Caki2 (cell line): ENCODE data around the gene ERCC4. TPM values are rescaled to one million over a fixed set of nuclear protein-coding genes. Genes with fewer than 3 reads are reported as not detected.

ENCODE experiments used
- DNase-seq: peaks from one replicate; pipeline ENCODE4 v3.0.0-alpha.2; 2015; ENCODE audit warnings: low read depth
- in situ Hi-C: cut with HindIII; loops from 2 replicates; pipeline ENCODE4 v1.10.0; 2016; ENCODE audit warnings: low sequenced_read_pairs, low pct_unique_long_range_greater_than_20kb, mixed read lengths
- total RNA-seq: library from RNA; depleted of rRNA; stranded (reverse); fragments of >200 nt; shearing (Covaris generic); gene quantifications from 2 replicates; pipeline ENCODE4 v1.2.3, GENCODE V29; 2014; ENCODE audit warnings: low replicate concordance

The ERCC4 gene
- total RNA-seq, 1 experiment from 2014 or later: 4.9 TPM

DNA sequence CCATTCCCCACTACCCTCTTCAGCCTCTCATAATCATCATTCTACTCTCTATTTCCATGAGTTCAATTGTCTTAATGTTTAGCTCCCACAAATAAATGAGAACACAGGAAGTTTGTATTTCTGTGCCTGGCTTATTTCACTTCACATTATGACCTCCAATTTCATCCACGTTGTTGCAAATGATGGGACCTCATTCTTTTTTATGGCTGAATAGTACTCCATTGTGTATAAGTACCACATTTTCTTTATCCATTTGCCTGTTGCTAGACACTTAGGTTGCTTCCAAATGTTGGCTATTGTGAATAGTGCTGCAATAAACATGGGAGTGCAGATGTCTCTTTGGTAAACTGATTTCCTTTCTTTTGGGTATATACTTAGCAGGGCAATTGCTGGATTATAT lies 42.3 kb downstream of the ERCC4 start:
- DNase-seq: no peak
- in situ Hi-C loops: no loop called here

DNA sequence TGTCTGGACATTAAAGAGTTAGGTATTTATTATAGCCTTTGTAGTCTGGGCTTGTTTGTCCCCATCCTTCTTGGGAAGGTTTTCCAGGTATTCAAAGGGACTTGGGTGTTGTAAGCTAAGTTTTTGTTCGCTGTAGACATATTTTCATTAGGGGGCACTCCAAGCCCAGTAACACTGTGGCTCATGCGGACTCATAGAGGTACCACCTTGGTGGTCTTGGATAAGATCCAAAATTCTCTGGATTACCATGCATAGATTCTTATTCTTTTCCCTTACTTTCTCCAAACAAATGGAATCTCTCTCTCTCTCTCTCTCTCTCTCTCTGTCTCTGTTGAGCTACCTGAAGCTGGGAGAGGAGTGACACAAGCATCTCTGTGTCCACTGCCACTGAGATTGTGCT lies 48.9 kb downstream of the ERCC4 start:
- in situ Hi-C loops: no loop called here
- no peak for DNase-seq

DNA sequence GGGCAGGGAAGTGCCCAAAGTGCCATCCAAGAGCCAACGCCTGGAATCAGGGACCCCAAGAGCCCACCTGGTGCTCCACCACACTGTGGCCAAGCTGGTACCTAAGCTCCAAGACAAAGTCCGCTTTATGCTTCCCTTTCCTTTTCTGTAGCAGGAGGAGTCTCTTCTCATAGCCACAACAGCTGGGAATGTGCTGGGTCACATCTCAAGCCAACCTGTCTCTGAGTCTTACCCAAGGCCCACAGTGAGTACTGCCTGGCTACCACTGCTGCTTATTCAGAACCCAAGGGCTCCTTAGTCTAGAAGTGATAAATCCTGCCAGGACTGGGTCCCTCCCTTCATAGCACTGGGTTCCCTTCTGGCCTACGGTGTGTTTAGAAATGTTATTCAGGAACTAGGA lies 49.8 kb downstream of the ERCC4 start:
- DNase-seq: no peak
- in situ Hi-C loops: no loop called here

DNA sequence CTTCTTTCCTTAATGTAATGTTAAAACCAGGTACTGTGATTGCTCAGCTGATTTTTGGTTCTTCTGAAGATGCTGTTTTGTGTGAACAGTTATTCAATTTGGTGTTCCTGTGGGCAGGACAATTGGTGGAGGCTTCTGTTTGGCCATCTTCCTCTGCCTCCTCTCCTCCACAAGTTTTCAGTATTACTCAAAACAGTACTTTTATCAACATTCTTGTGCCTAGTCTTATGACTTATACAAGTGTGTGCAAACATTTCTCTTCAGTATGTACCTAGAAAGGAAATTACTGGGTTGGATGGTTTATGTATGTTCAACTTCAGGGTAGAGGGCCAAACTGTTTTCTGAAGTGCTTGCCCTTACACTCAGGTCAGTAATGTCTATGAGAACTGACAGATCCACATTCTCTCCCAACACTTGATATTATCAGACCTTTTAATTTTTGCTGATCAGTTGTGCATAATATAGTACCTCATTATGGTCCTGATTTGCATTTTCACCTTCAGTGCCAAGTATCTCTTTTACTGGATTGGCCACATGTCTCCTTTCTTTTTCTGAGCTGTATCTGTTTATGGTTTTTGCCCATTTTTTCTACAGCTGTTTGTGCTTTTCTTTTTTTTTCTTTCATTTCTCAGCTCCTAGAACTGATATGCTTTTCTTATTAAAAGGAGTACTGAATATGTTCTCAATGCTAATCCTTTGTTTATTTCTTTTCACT lies 50.9 kb downstream of the ERCC4 start:
- in situ Hi-C loops: no loop called here
- no peak for DNase-seq

DNA sequence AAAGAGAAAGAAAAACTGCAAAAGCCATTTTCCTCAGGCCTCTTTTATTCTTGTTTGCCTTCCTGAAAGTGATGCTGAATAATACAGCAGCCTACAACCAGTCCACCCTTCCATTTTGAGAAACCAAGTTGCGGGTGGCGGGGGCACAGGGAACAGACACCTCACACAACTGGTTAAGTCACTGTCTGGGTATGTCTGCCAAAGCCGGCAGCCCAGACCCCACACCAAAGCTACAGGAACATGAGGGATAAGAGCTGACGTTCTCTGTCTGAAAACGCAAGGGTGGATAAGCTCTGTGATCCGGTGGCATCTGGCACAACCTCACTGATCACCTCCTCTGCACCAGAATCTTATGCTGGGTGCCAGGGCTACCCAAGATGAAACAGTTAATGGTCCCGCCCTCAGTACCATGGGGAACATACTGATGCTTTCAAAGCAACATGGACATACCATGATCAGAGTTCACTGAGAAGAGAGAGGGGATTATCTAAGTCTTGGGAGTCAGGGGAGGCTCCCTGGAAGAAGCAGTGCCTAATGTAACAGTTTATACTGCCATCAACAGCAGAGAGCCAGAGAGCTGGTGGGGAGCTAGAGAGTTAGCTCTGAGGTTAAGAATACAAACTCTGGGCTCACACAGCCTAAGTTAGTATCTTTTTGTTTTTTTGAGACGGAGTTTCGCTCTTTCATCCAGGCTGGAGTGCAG lies 53.5 kb downstream of the ERCC4 start:
- DNase-seq: no peak
- in situ Hi-C loops: no loop called here

DNA sequence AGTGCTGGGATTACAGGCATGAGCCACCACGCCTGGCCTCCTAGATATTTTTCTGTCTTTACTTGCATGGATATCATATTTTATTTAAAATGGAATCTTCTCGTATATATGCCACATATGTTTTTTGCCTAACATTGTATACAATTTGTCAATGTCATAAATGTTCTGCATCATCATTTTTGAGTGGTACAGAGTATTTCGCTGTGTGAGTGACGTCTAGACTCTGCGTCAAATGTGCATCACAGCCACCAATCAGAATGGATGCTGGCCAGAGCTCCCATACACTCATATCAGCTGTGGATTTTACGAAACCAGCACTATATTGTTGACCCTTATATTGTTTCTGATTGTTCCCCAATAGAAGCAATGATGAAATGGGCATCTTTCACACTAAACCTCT lies 57.2 kb downstream of the ERCC4 start:
- DNase-seq: no peak
- in situ Hi-C loops: no loop called here

DNA sequence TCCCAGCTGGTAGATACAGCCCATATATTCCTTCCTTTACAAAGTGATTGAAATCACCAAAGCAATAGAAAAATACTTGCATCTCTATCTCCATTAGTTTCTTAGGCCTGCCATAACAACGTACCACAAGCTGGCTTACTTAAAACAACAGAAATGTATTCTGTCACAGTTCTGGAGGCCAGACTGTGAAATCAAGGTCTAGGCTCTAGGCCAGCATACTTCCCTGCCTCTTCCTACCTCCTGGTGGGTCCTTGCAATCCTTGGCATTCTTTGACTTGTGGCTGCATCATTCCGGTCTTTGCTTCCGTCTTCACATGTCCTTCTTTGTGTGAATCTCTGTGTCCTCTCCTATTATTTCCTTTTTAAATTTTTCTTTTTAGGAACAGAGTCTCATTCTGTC lies 62.5 kb downstream of the ERCC4 start:
- in situ Hi-C loops: no loop called here
- DNase-seq: no peak

DNA sequence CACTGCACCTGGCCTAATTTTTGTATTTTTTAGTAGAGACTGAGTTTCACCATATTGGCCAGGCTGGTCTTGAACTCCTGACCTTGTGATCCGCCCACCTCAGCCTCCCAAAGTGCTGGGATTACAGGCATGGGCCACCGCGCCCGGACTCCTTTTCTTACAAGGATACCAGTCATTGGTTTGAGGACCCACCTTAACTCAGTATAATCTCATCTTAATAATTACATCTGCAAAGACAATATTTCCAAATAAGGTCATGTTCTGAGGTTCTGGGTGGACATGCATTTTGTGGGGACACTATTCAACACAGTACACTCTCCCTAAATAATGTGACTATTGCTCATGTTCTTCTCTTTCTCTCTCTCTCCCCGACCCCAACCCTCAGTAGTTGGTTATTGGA lies 63.7 kb downstream of the ERCC4 start:
- DNase-seq: no peak
- in situ Hi-C loops: no loop called here

DNA sequence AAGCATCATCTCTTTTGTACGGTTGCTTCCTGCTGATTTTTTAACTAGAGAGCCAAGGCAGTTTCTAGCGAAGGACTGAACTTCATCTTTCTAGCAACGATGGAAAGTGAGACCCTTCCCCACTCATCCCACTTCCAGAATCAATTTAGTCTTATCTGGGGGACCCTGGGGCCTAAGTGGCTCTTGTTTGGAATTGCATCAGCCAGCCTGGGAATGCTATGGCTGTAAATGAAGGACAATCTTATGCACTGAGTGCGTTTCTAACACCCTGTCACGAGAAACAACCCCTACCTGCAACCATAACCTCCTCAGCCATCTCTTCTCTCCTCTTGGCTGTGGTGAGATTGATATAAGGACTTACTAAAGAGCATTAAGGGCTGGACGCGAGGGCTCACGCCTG lies 64.8 kb downstream of the ERCC4 start:
- in situ Hi-C loops: no loop called here
- DNase-seq: no peak

DNA sequence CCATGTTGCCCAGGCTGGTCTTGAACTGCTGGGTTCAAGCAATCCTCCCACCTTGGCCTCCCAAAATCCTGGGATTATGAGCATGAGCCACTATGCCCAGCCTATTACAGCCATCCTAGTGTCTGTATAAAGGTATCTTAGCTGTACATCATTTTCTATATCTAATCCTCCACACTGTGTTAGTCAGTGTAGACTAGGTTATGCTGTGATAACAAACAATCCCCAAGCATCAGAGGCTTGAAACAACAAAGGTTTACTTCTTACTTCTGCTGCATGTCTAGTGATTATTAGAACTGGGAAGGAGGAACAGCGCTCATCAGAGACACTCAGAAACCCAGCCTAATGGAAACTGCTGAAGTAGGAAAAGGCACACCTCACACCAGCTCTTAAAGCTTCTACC lies 68.1 kb downstream of the ERCC4 start:
- in situ Hi-C loops: no loop called here
- DNase-seq: no peak

DNA sequence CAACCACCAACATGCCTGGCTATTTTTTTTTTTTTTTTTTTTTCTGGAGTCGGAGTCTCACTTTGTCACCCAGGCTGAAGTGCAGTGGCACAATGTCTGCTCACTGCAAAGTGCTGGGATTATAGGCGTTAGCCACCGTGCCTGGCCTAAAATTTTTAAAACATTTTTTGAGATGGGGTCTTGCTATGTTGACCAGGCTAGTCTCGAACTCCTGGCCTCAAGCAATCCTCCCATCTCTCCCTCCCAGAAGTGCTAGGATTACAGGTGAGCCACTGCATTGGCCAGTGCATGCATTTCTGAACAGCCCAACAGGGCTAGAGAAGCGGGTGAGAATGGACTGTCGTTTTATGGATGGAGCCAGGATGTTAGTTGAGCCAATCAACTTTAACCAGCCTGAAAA lies 72.4 kb downstream of the ERCC4 start:
- in situ Hi-C loops: no loop called here
- no peak for DNase-seq

DNA sequence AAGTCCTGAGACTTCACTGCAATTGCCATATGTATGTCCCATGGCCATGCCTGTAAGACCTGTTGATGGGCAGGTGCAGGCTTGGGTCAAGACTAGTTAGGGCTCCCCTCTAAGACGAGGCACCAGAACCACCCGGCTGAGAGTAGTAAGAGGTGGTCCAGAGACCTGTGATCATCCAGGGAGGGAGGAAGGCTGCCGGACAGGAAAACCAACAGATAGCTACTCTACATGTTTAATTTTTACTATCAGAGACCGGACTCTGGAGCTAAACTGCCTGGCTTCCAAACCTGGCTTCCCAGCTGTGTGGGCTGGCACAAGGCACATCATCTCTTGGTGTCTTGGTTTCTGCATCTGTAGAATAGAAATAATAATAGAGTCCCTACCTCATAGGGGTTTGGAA lies 73.0 kb downstream of the ERCC4 start:
- in situ Hi-C loops: no loop called here
- no peak for DNase-seq

DNA sequence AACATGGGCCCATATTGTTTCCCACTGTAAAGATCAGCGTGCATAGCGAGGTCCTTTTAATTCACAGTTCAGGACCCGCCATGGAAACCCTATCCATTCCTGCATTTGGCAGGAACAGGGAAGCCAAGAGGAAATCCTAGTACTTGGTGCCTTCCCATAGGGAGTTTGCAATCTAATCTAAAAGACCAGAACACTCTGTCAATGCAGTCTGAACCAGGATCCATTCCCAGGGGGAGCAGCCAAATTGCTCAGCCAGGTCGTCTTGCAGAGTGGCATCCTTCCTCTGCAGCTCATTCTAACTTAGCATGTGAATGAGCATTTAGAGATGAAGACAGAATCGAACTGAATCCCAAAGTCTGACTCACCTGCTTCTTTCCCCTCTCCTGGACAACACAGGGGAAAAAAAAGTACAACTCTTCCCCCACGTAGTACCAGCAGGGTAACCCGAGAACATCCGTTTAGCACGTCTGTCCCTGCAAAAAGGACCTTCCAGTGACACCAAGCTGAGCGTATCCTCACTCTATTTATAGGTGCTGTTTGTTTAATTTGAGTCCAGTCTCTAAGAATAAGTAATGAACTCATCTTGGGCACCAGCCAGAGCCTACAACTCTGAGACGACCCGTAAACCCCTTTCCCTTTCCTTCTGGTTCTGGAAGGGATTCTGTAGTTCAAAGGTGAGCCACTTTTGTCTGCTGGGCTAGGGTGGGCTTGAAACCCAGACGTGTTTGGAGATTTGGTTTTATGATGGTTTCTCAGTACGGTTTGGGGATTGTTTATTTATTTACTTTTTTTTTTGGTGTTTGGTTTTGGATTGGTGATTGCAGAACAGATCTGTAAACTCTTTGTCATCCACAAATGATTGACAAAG lies 74.5 kb downstream of the ERCC4 start:
- in situ Hi-C loops: no loop called here
- no peak for DNase-seq

DNA sequence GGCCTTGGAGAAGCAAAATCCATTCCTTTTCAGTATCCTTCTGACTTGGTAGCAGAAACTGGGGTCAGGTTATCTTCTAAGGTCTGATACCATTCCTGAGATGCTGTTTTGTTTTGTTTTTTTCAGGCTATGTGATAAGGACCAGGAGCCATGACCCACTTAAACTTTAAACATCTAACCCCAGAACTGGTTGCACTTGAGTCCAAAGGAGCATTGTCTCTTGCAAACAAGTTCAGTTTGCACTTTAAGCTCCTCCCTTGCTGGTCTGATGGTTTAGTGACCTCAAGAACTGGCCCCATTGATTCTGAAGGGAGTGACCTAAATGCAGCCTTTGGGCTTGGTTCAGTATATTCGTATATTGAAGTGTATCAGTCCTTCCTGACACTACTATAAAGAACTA lies 75.2 kb downstream of the ERCC4 start:
- in situ Hi-C loops: no loop called here
- DNase-seq: no peak

DNA sequence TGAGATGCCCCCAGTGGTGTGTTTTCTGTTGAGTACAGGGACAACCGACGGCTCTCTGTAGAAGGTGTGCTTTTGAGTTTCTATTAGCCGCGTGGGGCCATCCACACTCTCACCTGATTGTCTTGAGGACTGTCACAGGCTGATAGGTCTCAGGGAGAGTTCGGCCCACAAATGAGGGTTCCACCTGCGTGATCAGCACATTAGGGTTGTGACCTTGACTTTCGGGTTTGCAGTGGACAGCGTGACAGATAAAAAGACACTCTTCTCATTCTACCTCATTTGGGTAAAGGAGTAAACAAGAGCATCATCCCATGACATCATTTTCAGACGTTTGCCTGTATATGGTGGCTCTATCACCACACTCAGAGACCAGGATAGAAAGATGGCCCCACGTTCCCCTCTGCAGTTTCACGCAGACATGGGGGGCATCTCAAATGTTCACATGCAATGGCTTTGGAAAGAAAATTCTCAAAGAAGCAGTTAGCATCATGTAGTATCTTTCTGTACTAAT lies 76.9 kb downstream of the ERCC4 start:
- in situ Hi-C loops: no loop called here
- no peak for DNase-seq

DNA sequence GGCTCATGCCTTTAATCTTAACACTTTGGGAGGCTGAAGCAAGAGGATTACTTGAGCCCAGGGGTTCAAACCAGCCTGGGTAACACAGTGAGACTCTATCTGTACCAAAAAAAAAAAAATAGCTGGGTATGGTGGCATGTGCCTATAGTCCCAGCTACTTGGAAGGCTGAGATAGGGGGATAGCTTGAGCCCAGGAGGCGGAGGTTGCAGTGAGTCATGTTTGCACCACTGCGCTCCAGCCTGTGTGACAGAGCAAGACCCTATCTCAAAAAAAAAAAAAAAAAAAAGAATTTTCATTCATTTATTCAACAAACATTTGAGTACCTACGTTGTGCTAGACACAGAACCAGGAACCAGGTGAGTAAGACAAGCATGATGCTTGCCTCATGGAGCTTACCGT lies 77.6 kb downstream of the ERCC4 start:
- no peak for DNase-seq
- in situ Hi-C loops: no loop called here

DNA sequence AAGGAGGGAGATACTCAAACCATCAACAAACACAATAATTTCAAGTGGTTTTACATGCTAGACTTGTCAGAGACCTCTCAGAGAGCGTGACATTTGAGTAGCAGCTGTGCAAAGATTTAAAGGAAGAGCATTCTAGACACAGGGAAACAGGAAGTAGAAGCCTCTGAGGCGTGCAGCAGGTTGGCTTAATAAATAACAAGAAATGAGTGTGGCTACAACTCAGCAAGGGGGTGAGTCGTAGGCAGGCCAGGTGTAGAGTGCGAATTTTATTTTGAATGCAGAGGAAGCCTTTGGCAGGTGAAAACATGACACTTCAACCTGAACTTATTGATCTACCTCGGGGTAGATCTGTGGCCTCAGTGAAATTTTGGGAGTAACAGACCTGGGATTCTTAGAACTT lies 78.0 kb downstream of the ERCC4 start:
- DNase-seq: peak; percentile 69
- in situ Hi-C loops: no loop called here

DNA sequence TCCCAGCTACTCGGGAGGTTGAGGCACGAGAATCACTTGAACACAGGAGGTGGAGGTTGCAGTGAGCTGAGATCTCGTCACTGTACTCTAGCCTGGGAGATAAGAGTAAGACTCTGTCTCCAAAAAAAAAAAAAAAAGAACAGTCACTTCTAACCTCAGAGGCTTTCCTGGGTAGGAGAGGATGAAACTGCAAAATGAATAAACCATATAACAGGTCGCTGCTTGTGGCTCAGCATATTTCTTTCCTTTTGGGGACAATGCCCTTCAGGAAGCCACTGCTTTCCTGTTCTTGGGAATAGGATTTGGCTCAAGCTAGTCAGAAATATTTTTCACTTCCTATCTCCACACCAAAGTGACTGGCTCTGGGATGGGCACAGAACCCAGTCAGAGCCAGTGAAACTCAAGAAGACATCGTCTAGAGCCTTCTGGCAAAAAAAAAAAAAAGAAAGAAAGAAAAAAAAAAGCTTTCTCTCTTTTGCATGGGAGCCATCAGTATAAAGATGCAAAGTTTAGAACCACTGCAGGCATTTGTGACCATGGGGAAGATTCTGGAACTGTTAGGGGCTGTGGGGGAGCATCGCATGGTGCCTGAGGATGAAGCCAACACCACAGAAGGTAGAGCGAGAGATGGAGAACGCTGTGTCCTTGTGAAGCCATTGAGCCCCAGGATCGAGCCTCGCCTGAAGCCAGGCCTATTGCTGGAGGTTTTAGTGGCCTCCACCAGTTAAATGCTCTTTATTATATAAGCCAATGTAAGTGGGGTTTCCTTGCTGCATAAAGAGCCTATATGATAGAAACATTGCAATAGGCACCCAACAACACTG lies 79.3 kb downstream of the ERCC4 start:
- in situ Hi-C loops: no loop called here
- no peak for DNase-seq
